HG02798 (cell line): Measurements from ENCODE around the gene TMEM132D.

ENCODE experiments used
- ATAC-seq: cut with Tn5 transposase; IDR thresholded peaks from one replicate; pipeline ENCODE4 v1.9.1; 2021; ENCODE audit warnings: mild to moderate bottlenecking; ENCODE audit not compliant: unreplicated experiment, poor library complexity

The TMEM132D gene

DNA sequence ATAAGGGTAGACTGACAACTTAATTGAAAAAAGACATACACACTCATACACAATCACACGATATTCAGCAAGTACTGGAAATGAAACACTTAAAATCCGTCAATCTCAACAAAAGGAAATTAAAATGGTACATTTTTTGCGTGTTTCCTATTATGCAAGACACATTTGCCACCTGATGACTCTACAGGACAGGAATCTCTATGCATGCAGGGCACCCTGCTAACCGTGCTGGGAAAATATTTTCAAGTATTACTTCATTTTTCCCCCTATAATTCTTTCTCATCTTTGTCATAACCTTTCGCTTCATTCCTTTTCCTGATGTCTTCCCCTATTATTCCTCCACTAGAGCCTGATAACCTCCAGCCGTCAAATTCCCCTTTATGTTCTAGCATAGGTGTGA lies 150.2 kb downstream of the TMEM132D start:
- ATAC-seq, result no peak

GRCh38 chr12:129750421-129750820 lies 153.4 kb downstream of the TMEM132D start:
- ATAC-seq, result no peak

- no peak for ATAC-seq
Observed at GRCh38 chr12:129746318-129746717, 157.5 kb downstream of the TMEM132D start.

- ATAC-seq, result no peak
Observed at GRCh38 chr12:129729170-129729569, 174.7 kb downstream of the TMEM132D start.

DNA sequence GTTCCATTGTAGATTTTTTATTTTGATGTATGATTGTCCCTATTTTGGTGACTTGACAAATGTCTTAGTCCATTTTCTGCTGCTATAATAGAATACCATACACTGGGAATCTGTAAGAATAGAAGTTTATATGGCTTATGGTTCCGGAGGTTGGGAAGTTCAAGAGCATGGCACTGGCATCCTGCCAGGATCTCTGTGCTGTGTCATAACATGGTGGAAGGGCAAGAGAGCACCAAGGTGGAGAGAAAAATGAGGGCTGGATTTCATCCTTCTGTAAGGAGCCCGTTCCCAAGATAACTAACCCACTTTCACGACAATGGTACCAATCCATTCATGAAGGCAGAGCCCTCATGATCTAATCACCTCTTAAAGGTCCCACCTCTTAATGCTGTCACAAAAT lies 176.7 kb downstream of the TMEM132D start:
- no peak for ATAC-seq

DNA sequence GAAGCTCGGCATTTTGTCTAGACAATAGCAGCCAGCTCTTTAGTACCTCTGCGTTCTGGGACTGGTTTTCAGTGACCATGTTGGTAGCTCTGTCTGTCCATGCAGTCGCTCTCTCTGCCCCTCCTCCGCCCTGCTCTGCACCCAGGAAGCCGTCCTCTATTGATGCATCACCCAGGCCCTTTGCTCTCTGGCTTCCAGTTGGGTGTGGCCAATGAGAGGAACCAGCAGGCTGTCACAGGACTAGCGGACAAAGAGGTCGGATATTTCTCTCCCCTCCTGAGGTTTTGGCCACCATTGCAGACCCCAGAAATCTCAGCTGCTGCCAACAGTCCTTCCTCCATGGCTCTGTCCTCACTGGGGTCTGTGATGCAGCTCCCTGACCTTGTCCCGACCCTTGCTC lies 180.6 kb downstream of the TMEM132D start:
- no peak for ATAC-seq

- no peak for ATAC-seq
Observed at GRCh38 chr12:129720618-129721017, 183.2 kb downstream of the TMEM132D start.

DNA sequence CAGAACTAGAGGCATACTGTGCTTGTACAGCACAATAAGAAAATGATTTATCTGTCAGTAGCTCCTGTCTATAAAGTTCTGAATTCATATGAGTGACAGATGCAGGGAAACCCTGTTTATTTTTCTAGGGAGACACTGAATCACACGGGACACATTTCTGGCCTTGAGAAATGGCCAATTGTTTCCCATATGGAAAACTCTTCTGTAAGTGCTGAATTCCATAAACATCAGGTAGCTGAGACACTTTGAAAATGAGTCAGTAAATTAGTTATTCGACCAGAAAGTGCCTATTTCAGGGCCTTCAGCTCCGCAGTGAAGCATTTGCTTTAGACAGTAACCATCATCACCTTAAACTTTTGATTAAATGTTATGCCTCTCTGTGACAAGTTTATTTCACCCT lies 184.4 kb downstream of the TMEM132D start:
- no peak for ATAC-seq

DNA sequence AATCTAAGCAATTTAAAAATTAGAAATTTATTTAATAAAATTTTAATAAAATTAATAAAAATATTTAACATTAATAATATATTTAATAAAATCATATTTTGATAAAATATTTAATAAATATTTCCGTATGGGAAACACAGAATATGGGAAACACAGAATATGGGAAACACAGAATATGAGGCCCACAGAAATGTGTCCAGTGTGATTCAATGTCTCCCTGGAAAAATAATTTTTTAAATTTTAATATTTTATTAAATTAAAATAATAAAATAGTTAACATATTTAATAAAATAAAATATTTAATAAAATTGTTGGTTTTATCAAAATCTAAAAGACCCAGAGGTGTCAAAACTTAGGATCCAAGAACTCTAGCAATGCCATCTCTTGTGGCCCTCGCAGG lies 186.4 kb downstream of the TMEM132D start:
- ATAC-seq, result no peak

DNA sequence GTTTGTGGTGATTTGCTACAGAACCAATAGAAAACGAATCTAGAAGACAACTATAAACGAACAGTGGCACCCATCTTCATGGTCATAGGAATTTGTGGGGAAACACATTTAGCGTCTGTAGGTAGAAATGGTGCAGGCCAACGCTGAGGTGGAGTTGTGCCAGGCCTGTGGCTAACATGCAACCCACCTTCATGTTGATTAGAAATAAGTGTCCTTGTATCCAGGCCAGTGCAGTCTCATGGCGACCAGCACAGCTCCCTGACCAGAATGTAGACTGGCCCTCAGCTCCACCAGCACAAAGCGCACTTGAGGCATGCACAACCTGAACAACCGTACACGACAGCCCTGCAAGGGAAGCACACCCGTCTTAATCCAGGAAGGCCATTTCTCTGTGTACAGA lies 187.0 kb downstream of the TMEM132D start:
- no peak for ATAC-seq

- ATAC-seq, result no peak
Observed at GRCh38 chr12:129706716-129707115, 197.1 kb downstream of the TMEM132D start.

GRCh38 chr12:129704232-129704830 lies 199.5 kb downstream of the TMEM132D start:
- no peak for ATAC-seq

DNA sequence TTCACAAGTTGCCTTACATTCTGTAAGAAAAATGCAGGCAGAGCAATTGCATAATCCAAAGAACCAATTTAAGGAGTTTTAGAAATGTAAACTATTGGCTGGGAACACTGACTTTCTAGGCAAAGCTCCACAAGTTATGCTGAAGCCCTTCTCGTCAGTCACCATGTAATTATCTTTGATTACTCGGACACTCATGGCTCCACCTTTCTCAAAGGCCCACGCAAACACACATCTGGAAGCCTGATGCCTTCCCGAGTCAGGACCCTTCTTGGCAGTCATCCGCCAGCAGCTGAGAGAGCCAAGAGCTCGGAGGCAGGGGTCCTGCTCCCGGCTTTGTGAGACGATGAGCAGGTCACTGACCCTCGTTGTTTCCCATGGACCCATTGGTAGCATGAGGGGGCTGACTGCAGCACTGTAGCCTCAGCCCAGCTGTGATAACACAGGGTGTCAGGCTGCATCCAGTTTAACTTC lies 202.2 kb downstream of the TMEM132D start:
- ATAC-seq, result no peak

GRCh38 chr12:129700036-129700435 lies 203.8 kb downstream of the TMEM132D start:
- no peak for ATAC-seq

DNA sequence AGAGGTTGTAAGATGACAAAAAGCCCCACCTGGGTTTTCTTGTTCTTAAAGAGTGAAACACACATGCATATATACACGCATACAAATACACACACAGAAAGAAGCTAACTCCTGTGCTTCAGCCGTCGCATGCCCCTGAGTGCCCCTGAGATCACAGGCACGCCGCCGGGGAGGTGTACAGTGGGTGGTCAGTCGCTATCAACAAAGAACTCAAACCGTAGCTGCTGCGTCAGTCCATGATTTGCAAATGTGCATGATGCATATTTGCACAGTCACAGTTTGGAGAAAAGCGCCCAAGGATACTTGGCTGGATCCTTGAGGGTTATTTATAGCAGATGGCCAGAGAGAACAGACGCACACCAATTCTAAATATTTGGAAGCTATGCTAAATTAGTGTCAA lies 206.9 kb downstream of the TMEM132D start:
- ATAC-seq, result no peak

GRCh38 chr12:129696405-129696804 lies 207.4 kb downstream of the TMEM132D start:
- ATAC-seq, result no peak

DNA sequence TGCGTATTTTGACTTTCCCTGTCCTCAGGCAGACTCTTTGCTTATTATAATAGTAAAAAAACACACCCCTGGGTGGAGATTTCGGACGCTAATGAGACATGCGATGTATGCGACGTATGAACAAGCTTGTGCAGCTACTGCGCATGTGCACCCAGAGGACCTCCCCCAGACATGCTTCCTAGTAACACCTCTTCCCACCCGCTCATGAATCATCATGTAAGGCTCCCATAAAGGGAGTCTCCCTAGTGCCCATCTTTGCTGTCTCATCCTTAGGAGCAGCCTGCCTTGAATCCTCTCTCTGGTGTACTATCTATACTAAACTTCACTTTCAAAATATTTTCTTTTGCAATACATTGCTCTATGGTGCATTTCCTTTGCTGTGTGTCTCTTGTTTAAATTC lies 210.1 kb downstream of the TMEM132D start:
- ATAC-seq, result no peak

- no peak for ATAC-seq
Observed at GRCh38 chr12:129687731-129688130, 216.1 kb downstream of the TMEM132D start.

DNA sequence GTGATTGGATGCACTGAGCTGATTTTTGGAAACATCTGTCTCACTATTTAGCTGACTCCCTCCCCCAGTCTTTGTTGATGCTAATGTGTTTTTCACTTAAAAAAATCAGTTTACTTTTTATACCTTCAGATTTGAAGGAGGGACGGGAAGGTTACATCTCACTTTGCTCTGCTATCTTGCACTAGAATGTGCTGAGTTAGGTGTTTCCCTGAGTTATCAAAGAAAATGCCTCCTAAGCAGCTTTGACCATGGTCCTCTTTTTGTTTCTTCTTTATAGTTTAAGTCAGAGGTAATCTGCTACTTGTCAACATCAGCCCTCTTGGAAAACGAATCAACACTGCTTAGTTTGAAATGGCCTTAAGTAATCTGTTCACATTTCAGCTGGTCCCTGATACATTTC lies 222.0 kb downstream of the TMEM132D start:
- no peak for ATAC-seq

GRCh38 chr12:129681151-129681550 lies 222.7 kb downstream of the TMEM132D start:
- no peak for ATAC-seq

- ATAC-seq, result no peak
Observed at GRCh38 chr12:129676411-129676810, 227.4 kb downstream of the TMEM132D start.

- ATAC-seq, result no peak
Observed at GRCh38 chr12:129675947-129676346, 227.9 kb downstream of the TMEM132D start.

DNA sequence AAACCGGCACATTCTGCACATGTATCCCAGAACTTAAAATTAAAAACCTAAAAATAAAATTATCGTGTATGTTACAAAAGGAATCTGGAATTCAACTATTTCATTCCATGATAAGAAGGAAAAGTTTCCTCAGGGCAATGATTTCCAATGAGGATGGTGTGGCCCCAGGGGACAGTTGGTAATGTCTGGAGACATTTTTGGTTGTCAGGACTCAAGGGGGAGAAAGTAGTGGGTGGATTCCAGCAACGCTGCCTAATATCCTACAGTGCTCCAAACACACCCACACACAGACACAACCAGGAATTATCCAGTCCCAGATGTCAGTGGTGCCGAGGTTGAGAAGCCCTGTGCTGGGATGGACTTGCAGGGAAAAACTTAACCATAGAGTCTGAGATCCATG lies 228.3 kb downstream of the TMEM132D start:
- ATAC-seq, result no peak
